AG04450 (cell line): Measurements from ENCODE around the gene CABP2. TPM values are rescaled to one million over a fixed set of nuclear protein-coding genes. Genes with fewer than 3 reads are reported as not detected.
A peak's percentile ranks its signal among the peaks of the same experiment; 100 is the strongest.
"Not testable (repeated sequence)": the region's sequence is repeated elsewhere in the genome, so short reads cannot be mapped to it uniquely, and the experiment has no call there.

Source experiments
- CTCF ChIA-PET: fragments of 300-600, 350-600 bp; formaldehyde crosslinking; extraction: SDS; loops from one replicate; lab custom pipeline; 2022; ENCODE audit warnings: antibody characterized with exemption, inconsistent platforms; lab: Charles Lee
- POLR2A ChIA-PET: fragments of 350-600 bp; formaldehyde crosslinking; extraction: SDS; loops from one replicate; lab custom pipeline; 2021; ENCODE audit warnings: antibody characterized with exemption, inconsistent platforms; lab: Yijun Ruan, JAX
- DNase-seq: peaks from one replicate; pipeline ENCODE4 v3.0.0-alpha.2; 2011; ENCODE audit warnings: low read depth, low spot score
- H3K27ac ChIP-seq: one replicate; pipeline ENCODE4 v1.5.1; 2012; ENCODE audit warnings: low read depth, low read length, control low read depth
- H3K27me3 ChIP-seq: one replicate; pipeline ENCODE4 v1.6.0; 2012; ENCODE audit warnings: low read length; ENCODE audit not compliant: control insufficient read depth, insufficient read depth
- H3K4me3 ChIP-seq: 2 replicates; pipeline ENCODE4 v1.5.1; 2011; ENCODE audit warnings: mild to moderate bottlenecking, low read depth, low read length, control low read depth
- H3K9me3 ChIP-seq: 2 replicates; pipeline ENCODE4 v1.5.1; 2012; ENCODE audit warnings: low read length; ENCODE audit not compliant: control insufficient read depth, insufficient read depth
- polyA plus RNA-seq: library from polyadenylated mRNA; depleted of rRNA; stranded (reverse); fragments of >200 nt; gene quantifications from 2 replicates; pipeline ENCODE4 v1.2.3, GENCODE V29; 2011
- TF ChIP-seq, protein P1 (sequence below): IDR thresholded peaks from 2 replicates; pipeline ENCODE4 v1.5.1; 2011; ENCODE audit warnings: low read depth, low read length, control low read depth, inconsistent platforms

The CABP2 gene
- polyA plus RNA-seq, 1 experiment: not detected

DNA sequence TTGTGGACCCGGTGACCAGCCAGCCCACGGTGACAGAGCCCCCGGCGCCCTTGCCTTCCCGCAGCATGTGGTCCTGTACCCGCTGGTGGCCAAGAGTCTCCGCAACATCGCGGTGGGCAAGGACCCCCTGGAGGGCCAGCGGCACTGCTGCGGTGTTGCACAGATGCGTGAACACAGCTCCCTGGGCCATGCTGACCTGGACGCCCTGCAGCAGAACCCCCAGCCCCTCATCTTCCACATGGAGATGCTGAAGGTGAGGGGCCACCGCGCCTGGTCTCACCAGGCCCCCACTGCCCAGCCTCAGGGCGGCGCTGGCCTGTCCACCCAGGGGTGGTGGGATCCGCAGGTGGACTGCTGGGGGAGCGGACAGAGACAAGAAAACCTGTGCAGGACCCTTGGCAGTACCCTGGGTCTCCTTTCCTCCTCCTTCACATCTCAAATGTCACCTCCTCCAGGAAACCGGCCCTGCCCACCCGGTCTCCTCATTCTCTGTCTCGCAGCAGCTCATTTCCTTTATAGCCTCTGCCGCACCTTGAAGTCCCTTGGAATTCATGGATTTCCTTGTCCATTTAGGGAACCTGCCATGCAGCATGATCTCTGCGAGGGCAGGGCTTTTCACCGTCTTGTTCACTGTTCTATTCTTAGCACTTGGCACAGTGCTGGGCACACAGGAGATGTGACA lies 33.9 kb downstream of the CABP2 start:
- no peak for DNase-seq
- TF ChIP-seq, protein P1, sequence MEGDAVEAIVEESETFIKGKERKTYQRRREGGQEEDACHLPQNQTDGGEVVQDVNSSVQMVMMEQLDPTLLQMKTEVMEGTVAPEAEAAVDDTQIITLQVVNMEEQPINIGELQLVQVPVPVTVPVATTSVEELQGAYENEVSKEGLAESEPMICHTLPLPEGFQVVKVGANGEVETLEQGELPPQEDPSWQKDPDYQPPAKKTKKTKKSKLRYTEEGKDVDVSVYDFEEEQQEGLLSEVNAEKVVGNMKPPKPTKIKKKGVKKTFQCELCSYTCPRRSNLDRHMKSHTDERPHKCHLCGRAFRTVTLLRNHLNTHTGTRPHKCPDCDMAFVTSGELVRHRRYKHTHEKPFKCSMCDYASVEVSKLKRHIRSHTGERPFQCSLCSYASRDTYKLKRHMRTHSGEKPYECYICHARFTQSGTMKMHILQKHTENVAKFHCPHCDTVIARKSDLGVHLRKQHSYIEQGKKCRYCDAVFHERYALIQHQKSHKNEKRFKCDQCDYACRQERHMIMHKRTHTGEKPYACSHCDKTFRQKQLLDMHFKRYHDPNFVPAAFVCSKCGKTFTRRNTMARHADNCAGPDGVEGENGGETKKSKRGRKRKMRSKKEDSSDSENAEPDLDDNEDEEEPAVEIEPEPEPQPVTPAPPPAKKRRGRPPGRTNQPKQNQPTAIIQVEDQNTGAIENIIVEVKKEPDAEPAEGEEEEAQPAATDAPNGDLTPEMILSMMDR: no peak
- H3K27me3 ChIP-seq: no peaks in the 10 kb centered on the region
- H3K9me3 ChIP-seq: no peaks in the 10 kb centered on the region; the same call in 1 of the 2 replicates
- CTCF ChIA-PET: no interaction called here
- POLR2A ChIA-PET: interaction anchor here (1.0 kb wide), 1 partner anchor 88 kb away, joined by 4 read pairs; the partner anchor contains the start of gene PPP1CA
- H3K27ac ChIP-seq: no peak overlapping the region
- no peak overlapping the region for H3K4me3 ChIP-seq

DNA sequence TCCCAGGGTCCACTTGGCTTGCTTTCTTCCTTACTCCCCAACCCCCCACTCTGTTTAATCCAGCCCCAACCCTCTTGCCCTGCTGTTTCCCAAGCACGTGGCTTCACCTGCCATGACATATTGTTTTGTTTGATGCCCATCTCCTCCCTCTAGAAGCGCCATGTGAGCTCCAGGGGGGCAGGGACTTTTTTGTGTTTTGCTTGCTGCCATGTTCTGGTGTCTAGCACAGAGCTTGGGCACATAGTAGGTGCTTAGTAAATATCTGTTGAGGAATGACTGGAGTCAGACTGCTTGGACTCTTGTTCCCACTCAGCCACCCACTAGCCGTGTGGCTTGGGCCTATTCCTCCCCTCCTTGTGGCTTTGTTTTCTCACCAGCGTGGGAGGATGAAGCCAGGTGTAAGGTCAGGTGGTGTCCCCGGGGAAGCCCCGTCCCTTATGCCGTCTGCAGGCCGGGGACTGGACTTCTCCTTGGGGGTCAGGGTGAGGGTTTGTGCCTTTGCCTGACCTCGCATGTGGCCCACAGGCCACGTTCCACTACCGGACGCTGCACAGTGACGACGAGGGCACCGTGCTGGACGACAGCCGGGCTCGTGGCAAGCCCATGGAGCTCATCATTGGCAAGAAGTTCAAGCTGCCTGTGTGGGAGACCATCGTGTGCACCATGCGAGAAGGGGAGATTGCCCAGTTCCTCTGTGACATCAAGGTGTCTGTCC lies 36.6 kb downstream of the CABP2 start:
- Histone ChIP-seq H3K27ac (no peak overlapping the region), H3K27me3 (no peaks in the 10 kb centered on the region), H3K9me3 (peaks cover 6% of the 10 kb centered on the region), H3K4me3 (no peak overlapping the region)
- no peak for DNase-seq
- ChIA-PET CTCF (no interaction called here), POLR2A (no interaction called here)
- TF ChIP-seq, protein P1: no peak

DNA sequence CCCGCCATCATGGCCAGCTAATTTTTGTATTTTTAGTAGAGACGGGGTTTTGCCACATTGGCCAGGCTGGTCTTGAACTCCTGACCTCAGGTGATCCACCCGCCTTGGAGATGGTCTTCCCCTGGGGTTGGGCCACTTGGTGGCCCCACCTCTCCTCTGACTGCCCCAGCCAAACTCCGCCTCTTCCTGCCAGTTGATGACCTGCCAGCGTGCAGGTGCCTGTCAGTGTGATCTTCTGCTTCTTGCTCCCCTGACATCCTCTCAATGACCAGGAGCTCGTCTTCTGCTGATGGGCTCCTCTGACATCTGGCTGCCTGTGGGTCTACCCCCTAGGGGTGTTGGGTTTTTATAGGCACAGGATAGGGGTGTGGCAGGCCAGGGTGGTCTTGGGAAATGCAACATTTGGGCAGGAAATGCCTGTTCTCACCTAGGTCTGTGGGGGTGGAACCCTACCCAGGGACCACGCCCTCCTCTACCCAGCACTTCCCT lies 37.3 kb downstream of the CABP2 start:
- H3K4me3 ChIP-seq, CTCF ChIA-PET, POLR2A ChIA-PET: not testable (repeated sequence)

DNA sequence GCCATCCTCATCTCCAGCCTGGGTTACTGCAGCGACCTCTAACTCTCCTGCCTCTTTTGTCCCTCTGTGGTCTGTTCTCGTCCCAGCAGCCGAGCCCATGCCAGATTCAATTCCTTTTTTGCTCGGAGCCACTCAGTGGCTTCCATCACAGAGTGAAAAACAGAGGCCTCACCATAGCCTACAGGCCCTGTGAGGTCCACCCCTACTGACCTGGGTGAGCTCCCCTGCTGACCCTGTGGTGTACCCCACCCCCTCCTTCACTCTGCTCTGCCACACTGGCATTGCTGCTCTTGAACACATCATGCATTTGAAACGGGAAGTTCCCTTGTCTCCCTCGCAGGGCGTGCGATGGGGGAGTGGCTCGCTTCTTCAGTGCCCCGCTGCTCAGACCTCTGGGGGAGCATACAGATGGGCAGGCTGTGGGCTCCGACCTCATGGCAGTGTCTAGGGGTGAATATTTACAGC lies 38.4 kb downstream of the CABP2 start:
- POLR2A ChIA-PET: no interaction called here
- Histone ChIP-seq H3K9me3 (peaks cover 6% of the 10 kb centered on the region), H3K27ac (no peak overlapping the region), H3K27me3 (no peaks in the 10 kb centered on the region), H3K4me3 (no peak overlapping the region)
- CTCF ChIA-PET: no interaction called here
- no peak for DNase-seq
- TF ChIP-seq, protein P1: no peak

More for the DNA sequence above, 37.3 kb downstream of the CABP2 start:
- not testable (repeated sequence) for H3K27ac ChIP-seq, H3K9me3 ChIP-seq, DNase-seq, H3K27me3 ChIP-seq

DNA sequence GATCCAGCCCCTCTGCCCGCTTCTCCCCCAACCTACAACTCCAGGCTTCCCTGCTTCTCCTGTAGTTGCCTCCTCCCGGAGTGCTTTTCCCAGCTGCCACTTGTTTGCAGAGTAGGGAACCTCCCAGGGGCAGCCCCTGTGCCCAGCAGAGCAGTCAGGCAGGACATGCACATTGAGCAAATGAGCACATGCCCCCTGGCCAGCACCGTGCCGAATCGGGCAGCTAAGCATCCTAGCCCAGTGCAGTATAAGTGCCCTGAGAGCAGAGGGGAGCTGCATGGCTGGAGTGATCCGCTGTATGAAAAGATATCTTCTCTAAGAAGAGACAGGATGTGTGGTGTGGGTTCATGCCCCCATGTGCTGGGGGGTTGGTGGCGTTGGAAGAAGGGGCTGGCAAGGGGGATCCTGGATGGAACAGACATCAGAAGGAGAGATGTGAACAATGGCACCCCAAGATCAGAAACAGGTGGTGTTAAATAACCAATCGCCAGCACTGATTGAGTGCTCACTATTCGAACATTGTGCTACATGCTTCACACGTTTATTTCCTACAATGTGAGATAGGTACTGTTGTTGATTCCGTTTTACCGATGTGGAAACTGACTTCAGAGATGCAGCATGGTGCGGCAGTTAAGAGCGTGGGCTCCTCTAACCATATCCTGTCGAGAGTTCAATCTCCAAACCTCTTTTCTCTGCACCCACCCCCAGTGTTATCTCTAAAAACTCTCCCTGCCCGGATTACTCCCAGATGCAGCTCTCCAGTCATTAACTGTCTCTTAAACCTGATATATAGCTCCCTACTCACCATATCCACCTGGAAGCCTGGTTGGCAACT lies 39.2 kb downstream of the CABP2 start:
- Histone ChIP-seq H3K4me3 (peak overlapping the region; percentile 78), H3K27me3 (no peaks in the 10 kb centered on the region), H3K27ac (no peak overlapping the region), H3K9me3 (peaks cover 6% of the 10 kb centered on the region)
- TF ChIP-seq, protein P1: no peak
- ChIA-PET CTCF (no interaction called here), POLR2A (no interaction called here)
- no peak for DNase-seq
